SK-N-SH treated with all-trans-retinoic acid at 6 μM for 48 hours (cell line): ENCODE measurements around the gene SLC8B1.

Source experiments
- ARNTL ChIP-seq: fragments of 450-650 bp; formaldehyde crosslinking; IDR thresholded peaks from 2 replicates; pipeline ENCODE4 v1.5.0; 2020; ENCODE audit warnings: low read depth, mild to moderate bottlenecking, moderate library complexity, borderline replicate concordance
- CREB5 ChIP-seq: fragments of 250-450 bp; sonication (Bioruptor Pico); IDR thresholded peaks from 2 replicates; pipeline ENCODE4 v1.5.1; 2020; ENCODE audit warnings: low read depth, mild to moderate bottlenecking, moderate library complexity
- CSDC2 ChIP-seq: fragments of 250-450 bp; sonication (Bioruptor Pico); IDR thresholded peaks from 2 replicates; pipeline ENCODE4 v1.5.0; 2020; ENCODE audit warnings: mild to moderate bottlenecking, moderate library complexity
- GLIS3 ChIP-seq: fragments of 250-450 bp; sonication (Bioruptor Pico); IDR thresholded peaks from 2 replicates; pipeline ENCODE4 v1.5.0; 2020; ENCODE audit warnings: mild to moderate bottlenecking, moderate library complexity
- PATZ1 ChIP-seq: fragments of 250-450 bp; sonication (Bioruptor Pico); IDR thresholded peaks from 2 replicates; pipeline ENCODE4 v1.8.0; 2020; ENCODE audit warnings: mild to moderate bottlenecking, moderate library complexity, borderline replicate concordance
- POU6F1 ChIP-seq: fragments of 250-450 bp; sonication (Bioruptor Pico); IDR thresholded peaks from 2 replicates; pipeline ENCODE4 v1.8.0; 2021; ENCODE audit warnings: low read depth, mild to moderate bottlenecking, moderate library complexity, borderline replicate concordance
- SNAI2 ChIP-seq: fragments of 250-450 bp; sonication (Bioruptor Pico); IDR thresholded peaks from 2 replicates; pipeline ENCODE4 v1.5.0; 2020; ENCODE audit warnings: mild to moderate bottlenecking, moderate library complexity
- TSHZ2 ChIP-seq: fragments of 250-450 bp; sonication (Bioruptor Pico); IDR thresholded peaks from 2 replicates; pipeline ENCODE4 v1.5.0; 2020; ENCODE audit warnings: mild to moderate bottlenecking, moderate library complexity
- ZFP3 ChIP-seq: fragments of 250-450 bp; sonication (Bioruptor Pico); IDR thresholded peaks from 2 replicates; pipeline ENCODE4 v1.5.0; 2020; ENCODE audit warnings: mild to moderate bottlenecking, moderate library complexity
- ZFP30 ChIP-seq: fragments of 450-650 bp; formaldehyde crosslinking; IDR thresholded peaks from 2 replicates; pipeline ENCODE4 v1.5.0; 2022; ENCODE audit warnings: mild to moderate bottlenecking, moderate library complexity
- ZNF565 ChIP-seq: fragments of 450-650 bp; formaldehyde crosslinking; conservative IDR thresholded peaks from 2 replicates; pipeline ENCODE4 v1.5.0; 2020; ENCODE audit warnings: low read depth, mild to moderate bottlenecking, moderate library complexity
- ZNF8 ChIP-seq: fragments of 450-650 bp; formaldehyde crosslinking; IDR thresholded peaks from 2 replicates; pipeline ENCODE4 v1.5.0; 2020; ENCODE audit warnings: mild to moderate bottlenecking, moderate library complexity

- TF ChIP-seq PATZ1 = no peak
- no peak for TF ChIP-seq ZNF8 (CRISPR knock-in tag)
- TF ChIP-seq SNAI2 = no peak
- no peak for TF ChIP-seq CREB5
- TF ChIP-seq CSDC2 (CRISPR knock-in tag) = no peak
- no peak for TF ChIP-seq ZFP3 (CRISPR knock-in tag)
- no peak for TF ChIP-seq ARNTL
- no peak for TF ChIP-seq TSHZ2 (CRISPR knock-in tag)
- TF ChIP-seq ZNF565 = no peak
- TF ChIP-seq ZFP30 (CRISPR knock-in tag) = no peak
- no peak for TF ChIP-seq GLIS3 (CRISPR knock-in tag)
- TF ChIP-seq POU6F1 (CRISPR knock-in tag) = no peak
Measured at GRCh38 chr12:113260636-113261300, 74.1 kb downstream of the SLC8B1 start.
